ENCODE data around the gene DIP2C. TPM values are rescaled to one million over a fixed set of nuclear protein-coding genes. Genes with fewer than 3 reads are reported as not detected.

DIP2C gene
- total RNA-seq, 1 donor from 2014 or later, result 23.1 TPM

DNA sequence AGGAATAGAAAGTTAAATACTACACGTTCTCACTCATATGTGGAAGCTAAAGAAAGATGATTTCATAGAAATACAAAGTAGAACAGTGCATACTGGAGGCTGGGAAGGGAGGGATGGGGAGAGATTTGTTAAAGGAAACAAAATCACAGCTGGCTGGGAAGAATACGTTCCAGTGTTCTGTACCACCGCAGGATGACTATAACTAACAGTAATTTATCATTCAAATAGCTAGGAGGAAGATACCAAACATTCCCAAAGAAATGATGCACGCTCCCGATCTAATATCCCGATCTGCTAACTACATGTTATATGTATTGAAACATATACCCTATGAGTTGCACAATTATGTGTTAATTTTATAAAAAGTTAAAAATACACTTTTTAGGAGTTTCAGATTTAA lies 391.9 kb downstream of the DIP2C start:
- DNase-seq (ENCODE audit: extremely low spot score, unreplicated experiment), result no peak
- TF ChIP-seq, protein P1, sequence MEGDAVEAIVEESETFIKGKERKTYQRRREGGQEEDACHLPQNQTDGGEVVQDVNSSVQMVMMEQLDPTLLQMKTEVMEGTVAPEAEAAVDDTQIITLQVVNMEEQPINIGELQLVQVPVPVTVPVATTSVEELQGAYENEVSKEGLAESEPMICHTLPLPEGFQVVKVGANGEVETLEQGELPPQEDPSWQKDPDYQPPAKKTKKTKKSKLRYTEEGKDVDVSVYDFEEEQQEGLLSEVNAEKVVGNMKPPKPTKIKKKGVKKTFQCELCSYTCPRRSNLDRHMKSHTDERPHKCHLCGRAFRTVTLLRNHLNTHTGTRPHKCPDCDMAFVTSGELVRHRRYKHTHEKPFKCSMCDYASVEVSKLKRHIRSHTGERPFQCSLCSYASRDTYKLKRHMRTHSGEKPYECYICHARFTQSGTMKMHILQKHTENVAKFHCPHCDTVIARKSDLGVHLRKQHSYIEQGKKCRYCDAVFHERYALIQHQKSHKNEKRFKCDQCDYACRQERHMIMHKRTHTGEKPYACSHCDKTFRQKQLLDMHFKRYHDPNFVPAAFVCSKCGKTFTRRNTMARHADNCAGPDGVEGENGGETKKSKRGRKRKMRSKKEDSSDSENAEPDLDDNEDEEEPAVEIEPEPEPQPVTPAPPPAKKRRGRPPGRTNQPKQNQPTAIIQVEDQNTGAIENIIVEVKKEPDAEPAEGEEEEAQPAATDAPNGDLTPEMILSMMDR (conservative IDR thresholded peaks at IDR 0.05), result no peak
- peaks cover 27% of the 10 kb centered on the region for H3K36me3 Mint-ChIP-seq
- no peaks in the 10 kb centered on the region for H3K4me1 Mint-ChIP-seq (ENCODE audit: unreplicated experiment)
- peaks cover 3% of the 10 kb centered on the region for H3K9me3 Mint-ChIP-seq
- no peak overlapping the region for H3K4me3 Mint-ChIP-seq
- no peaks in the 10 kb centered on the region for H3K27me3 Mint-ChIP-seq
- no peak overlapping the region for H3K27ac Mint-ChIP-seq

DNA sequence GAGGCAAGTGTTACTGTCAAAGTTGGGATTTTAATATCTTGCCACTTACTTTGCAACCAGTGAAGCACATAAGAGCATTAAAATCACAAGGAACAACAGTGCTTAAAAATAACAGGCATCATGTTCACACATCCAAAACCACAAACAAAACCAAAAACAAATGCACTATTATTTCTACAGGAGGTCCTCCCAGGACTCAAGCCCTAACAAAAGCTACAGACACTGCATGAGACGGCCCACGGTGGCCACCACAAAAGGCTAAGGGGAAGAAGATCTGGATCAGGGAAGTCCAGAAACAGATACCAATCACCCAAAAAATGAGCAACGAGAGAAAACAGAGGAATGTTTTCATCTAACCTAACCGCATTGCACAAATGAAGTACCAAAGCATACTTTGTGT lies 395.8 kb downstream of the DIP2C start:
- Mint-ChIP-seq H3K4me1 (ENCODE audit: unreplicated experiment) (no peaks in the 10 kb centered on the region), H3K36me3 (peaks cover 12% of the 10 kb centered on the region), H3K27ac (no peak overlapping the region), H3K4me3 (no peak overlapping the region), H3K9me3 (peaks cover 3% of the 10 kb centered on the region), H3K27me3 (no peaks in the 10 kb centered on the region)
- DNase-seq (ENCODE audit: extremely low spot score, unreplicated experiment), result no peak
- TF ChIP-seq, protein P1 (conservative IDR thresholded peaks at IDR 0.05), result no peak

DNA sequence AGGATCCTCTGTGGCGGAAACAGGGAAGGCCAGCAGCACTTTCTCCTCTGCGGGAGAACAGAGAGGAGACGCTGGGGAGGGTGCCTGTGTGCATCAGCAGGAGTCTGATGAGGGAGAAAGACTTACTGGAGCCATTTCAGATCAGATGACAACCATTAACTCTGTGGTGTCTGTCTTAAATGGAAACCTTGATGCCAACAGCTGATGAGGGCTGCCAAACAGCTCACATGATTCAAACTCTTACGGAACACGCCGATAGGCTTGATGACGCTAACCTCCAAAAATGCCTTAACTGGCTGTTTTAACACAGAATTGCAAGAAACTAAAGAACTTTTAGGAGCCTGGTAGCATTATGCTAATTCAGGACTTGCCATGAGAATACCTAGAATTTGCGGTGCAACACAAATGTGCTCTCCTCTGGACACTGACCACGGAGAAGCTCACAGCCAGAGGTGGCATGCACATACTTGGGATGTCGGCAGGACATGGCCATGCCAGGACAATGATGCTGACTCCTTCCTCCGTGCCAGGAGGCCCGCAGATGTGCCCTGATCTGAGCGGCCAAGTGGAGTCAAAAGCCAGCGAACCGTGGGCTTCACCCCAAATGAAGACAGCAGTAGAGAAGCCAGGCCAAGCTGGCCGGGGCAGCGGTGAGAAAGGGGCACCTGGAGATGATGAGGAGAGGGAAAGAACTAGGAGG lies 399.3 kb downstream of the DIP2C start:
- DNase-seq (ENCODE audit: extremely low spot score, unreplicated experiment), result no peak
- no peaks in the 10 kb centered on the region for H3K27me3 Mint-ChIP-seq
- H3K27ac Mint-ChIP-seq, result no peak overlapping the region
- no peaks in the 10 kb centered on the region for H3K9me3 Mint-ChIP-seq
- H3K4me1 Mint-ChIP-seq (ENCODE audit: unreplicated experiment), result no peaks in the 10 kb centered on the region
- TF ChIP-seq, protein P1 (conservative IDR thresholded peaks at IDR 0.05), result no peak
- no peak overlapping the region for H3K4me3 Mint-ChIP-seq
- peaks cover 27% of the 10 kb centered on the region for H3K36me3 Mint-ChIP-seq

DNA sequence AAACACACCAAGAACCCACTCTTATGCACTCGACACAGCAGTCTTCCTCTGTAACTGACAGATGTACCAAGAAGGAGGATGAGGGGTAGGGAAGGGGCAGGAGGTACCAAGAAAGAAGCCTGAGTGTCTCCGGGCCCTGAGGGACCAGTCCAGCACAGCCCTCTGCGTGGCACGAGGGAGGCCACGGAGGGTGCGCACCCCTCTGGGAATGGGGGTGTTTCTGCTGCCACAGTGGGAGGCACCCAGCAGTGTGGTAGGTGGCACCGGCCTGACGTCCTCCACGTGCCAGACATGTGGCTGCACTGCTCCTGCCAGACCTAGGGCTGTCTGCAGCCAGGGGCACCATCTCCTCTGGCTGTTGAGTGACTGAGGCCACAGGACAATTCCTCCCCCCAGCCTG lies 399.9 kb downstream of the DIP2C start:
- Mint-ChIP-seq H3K9me3 (no peaks in the 10 kb centered on the region), H3K27me3 (no peaks in the 10 kb centered on the region), H3K4me3 (no peak overlapping the region), H3K27ac (no peak overlapping the region), H3K36me3 (peaks cover 33% of the 10 kb centered on the region), H3K4me1 (ENCODE audit: unreplicated experiment) (no peaks in the 10 kb centered on the region)
- TF ChIP-seq, protein P1 (conservative IDR thresholded peaks at IDR 0.05), result no peak
- no peak for DNase-seq (ENCODE audit: extremely low spot score, unreplicated experiment)

DNA sequence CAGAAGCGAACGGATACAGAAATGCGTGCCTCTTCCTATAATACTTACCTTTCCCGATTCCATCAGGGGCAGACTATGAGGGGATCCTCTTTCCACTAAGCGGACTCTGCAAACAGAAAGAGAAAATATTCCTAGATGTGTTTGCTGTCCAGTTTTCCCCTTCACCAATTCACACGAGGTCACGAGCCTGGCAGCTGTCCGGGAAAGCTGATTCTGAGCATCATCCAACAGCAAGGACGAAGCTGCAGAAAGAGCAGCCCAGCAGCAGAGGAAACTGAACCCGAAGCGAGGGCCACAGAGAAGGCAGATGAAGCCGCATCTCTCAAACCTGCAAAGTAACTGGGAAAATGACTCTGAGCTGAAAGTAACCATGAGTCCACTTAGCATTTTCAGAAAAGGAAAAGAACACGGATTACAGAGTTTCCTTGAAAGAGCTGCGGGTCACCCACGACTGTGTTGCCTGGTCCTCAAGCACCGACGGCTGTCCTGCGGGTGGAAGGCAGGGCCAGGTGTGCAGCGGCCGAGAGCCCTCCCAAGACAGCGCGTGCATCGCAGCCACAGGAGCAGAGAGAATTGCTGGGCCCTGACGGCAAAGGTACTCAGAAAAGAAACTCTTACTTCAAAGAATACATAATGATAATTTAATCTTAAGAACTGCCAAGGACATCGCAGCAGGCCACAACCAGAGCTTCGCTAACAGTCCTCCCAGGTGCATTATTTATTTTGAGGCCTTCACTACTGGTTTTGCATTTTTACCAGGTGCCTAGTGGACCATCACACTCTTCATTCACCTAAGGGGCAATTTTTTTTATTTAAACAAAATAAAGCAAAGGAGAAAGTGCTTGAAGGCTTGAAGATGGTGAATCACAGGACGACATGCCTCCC lies 400.9 kb downstream of the DIP2C start:
- no peak overlapping the region for H3K4me3 Mint-ChIP-seq
- no peaks in the 10 kb centered on the region for H3K27me3 Mint-ChIP-seq
- H3K27ac Mint-ChIP-seq, result no peak overlapping the region
- H3K36me3 Mint-ChIP-seq, result peaks cover 38% of the 10 kb centered on the region
- TF ChIP-seq, protein P1 (conservative IDR thresholded peaks at IDR 0.05), result no peak
- no peaks in the 10 kb centered on the region for H3K4me1 Mint-ChIP-seq (ENCODE audit: unreplicated experiment)
- DNase-seq (ENCODE audit: extremely low spot score, unreplicated experiment), result no peak
- no peaks in the 10 kb centered on the region for H3K9me3 Mint-ChIP-seq

Data from type B pancreatic cell (in vitro differentiated cells).